ENCODE measurements around the gene HNRNPF. TPM values are rescaled to one million over a fixed set of nuclear protein-coding genes. Genes with fewer than 3 reads are reported as not detected.

Gene HNRNPF
- polyA plus RNA-seq, 1 donor = 251 TPM

GRCh38 chr10:43351301-43351700 lies 57.7 kb downstream of the HNRNPF start:
- Histone ChIP-seq H3K36me3 (ENCODE audit: control insufficient read depth, insufficient read depth, low read length) (no peaks in the 10 kb centered on the region), H3K4me1 (ENCODE audit: control insufficient read depth, insufficient read depth, low read length) (peaks cover 6% of the 10 kb centered on the region), H3K4me3 (ENCODE audit: low read length) (no peak overlapping the region), H3K9me3 (ENCODE audit: control insufficient read depth, low read depth, low read length) (peaks cover 4% of the 10 kb centered on the region), H3K27me3 (ENCODE audit: control insufficient read depth, insufficient read depth, low read length) (peaks cover 9% of the 10 kb centered on the region), H3K27ac (ENCODE audit: low read length) (no peak overlapping the region)
- DNase-seq = no peak
- WGBS (ENCODE audit: insufficient coverage, low lambda C conversion rate) = no CpG with 5 or more reads among the region's 14 CpGs

GRCh38 chr10:43350686-43351085 lies 58.3 kb downstream of the HNRNPF start:
- H3K27me3 ChIP-seq (ENCODE audit: control insufficient read depth, insufficient read depth, low read length) = peaks cover 9% of the 10 kb centered on the region
- H3K4me1 ChIP-seq (ENCODE audit: control insufficient read depth, insufficient read depth, low read length) = peaks cover 6% of the 10 kb centered on the region
- H3K36me3 ChIP-seq (ENCODE audit: control insufficient read depth, insufficient read depth, low read length) = no peaks in the 10 kb centered on the region
- no peak overlapping the region for H3K4me3 ChIP-seq (ENCODE audit: low read length)
- no peak for DNase-seq
- WGBS (ENCODE audit: insufficient coverage, low lambda C conversion rate) = no CpG with 5 or more reads among the region's 34 CpGs
- peaks cover 4% of the 10 kb centered on the region for H3K9me3 ChIP-seq (ENCODE audit: control insufficient read depth, low read depth, low read length)
- H3K27ac ChIP-seq (ENCODE audit: low read length) = no peak overlapping the region

- no CpG with 5 or more reads among the region's 7 CpGs for WGBS (ENCODE audit: insufficient coverage, low lambda C conversion rate)
- Histone ChIP-seq H3K27ac (ENCODE audit: low read length) (no peak overlapping the region), H3K9me3 (ENCODE audit: control insufficient read depth, low read depth, low read length) (peaks cover 4% of the 10 kb centered on the region), H3K4me1 (ENCODE audit: control insufficient read depth, insufficient read depth, low read length) (peaks cover 6% of the 10 kb centered on the region), H3K36me3 (ENCODE audit: control insufficient read depth, insufficient read depth, low read length) (no peaks in the 10 kb centered on the region), H3K27me3 (ENCODE audit: control insufficient read depth, insufficient read depth, low read length) (peaks cover 9% of the 10 kb centered on the region), H3K4me3 (ENCODE audit: low read length) (no peak overlapping the region)
- DNase-seq = peak in 1 of 2 donors; percentile 41
Measured at GRCh38 chr10:43350156-43350555, 58.8 kb downstream of the HNRNPF start.

GRCh38 chr10:43348511-43349312 lies 60.3 kb downstream of the HNRNPF start:
- Histone ChIP-seq H3K4me3 (ENCODE audit: low read length) (no peak overlapping the region), H3K27ac (ENCODE audit: low read length) (no peak overlapping the region), H3K36me3 (ENCODE audit: control insufficient read depth, insufficient read depth, low read length) (no peaks in the 10 kb centered on the region), H3K4me1 (ENCODE audit: control insufficient read depth, insufficient read depth, low read length) (peaks cover 2% of the 10 kb centered on the region), H3K9me3 (ENCODE audit: control insufficient read depth, low read depth, low read length) (peaks cover 4% of the 10 kb centered on the region), H3K27me3 (ENCODE audit: control insufficient read depth, insufficient read depth, low read length) (peaks cover 9% of the 10 kb centered on the region)
- WGBS (ENCODE audit: insufficient coverage, low lambda C conversion rate) = no CpG with 5 or more reads among the region's 13 CpGs
- peak; percentile 77 to 80 for DNase-seq

- WGBS (ENCODE audit: insufficient coverage, low lambda C conversion rate) = 100% methylated on average over 1 of the region's 4 CpGs
- peaks cover 2% of the 10 kb centered on the region for H3K4me1 ChIP-seq (ENCODE audit: control insufficient read depth, insufficient read depth, low read length)
- H3K27ac ChIP-seq (ENCODE audit: low read length) = no peak overlapping the region
- peaks cover 4% of the 10 kb centered on the region for H3K9me3 ChIP-seq (ENCODE audit: control insufficient read depth, low read depth, low read length)
- no peak for DNase-seq
- no peak overlapping the region for H3K4me3 ChIP-seq (ENCODE audit: low read length)
- peaks cover 9% of the 10 kb centered on the region for H3K27me3 ChIP-seq (ENCODE audit: control insufficient read depth, insufficient read depth, low read length)
- H3K36me3 ChIP-seq (ENCODE audit: control insufficient read depth, insufficient read depth, low read length) = no peaks in the 10 kb centered on the region
Measured at GRCh38 chr10:43347997-43348396, 61.0 kb downstream of the HNRNPF start.

GRCh38 chr10:43344051-43344450 lies 64.9 kb downstream of the HNRNPF start:
- no CpG with 5 or more reads among the region's 8 CpGs for WGBS (ENCODE audit: insufficient coverage, low lambda C conversion rate)

GRCh38 chr10:43343126-43343525 lies 65.9 kb downstream of the HNRNPF start:
- Histone ChIP-seq H3K36me3 (ENCODE audit: control insufficient read depth, insufficient read depth, low read length) (no peaks in the 10 kb centered on the region), H3K9me3 (ENCODE audit: control insufficient read depth, low read depth, low read length) (peaks cover 4% of the 10 kb centered on the region), H3K4me3 (ENCODE audit: low read length) (no peak overlapping the region), H3K27ac (ENCODE audit: low read length) (no peak overlapping the region), H3K27me3 (ENCODE audit: control insufficient read depth, insufficient read depth, low read length) (no peaks in the 10 kb centered on the region), H3K4me1 (ENCODE audit: control insufficient read depth, insufficient read depth, low read length) (no peaks in the 10 kb centered on the region)
- no peak for DNase-seq
- no CpG with 5 or more reads among the region's 15 CpGs for WGBS (ENCODE audit: insufficient coverage, low lambda C conversion rate)

More at GRCh38 chr10:43344051-43344450, 64.9 kb downstream of the HNRNPF start:
- H3K4me1 ChIP-seq (ENCODE audit: control insufficient read depth, insufficient read depth, low read length) = no peaks in the 10 kb centered on the region
- no peak for DNase-seq
- H3K4me3 ChIP-seq (ENCODE audit: low read length) = no peak overlapping the region
- no peaks in the 10 kb centered on the region for H3K27me3 ChIP-seq (ENCODE audit: control insufficient read depth, insufficient read depth, low read length)
- H3K9me3 ChIP-seq (ENCODE audit: control insufficient read depth, low read depth, low read length) = peaks cover 4% of the 10 kb centered on the region
- H3K36me3 ChIP-seq (ENCODE audit: control insufficient read depth, insufficient read depth, low read length) = no peaks in the 10 kb centered on the region
- no peak overlapping the region for H3K27ac ChIP-seq (ENCODE audit: low read length)

GRCh38 chr10:43342279-43343125 lies 66.5 kb downstream of the HNRNPF start:
- H3K36me3 ChIP-seq (ENCODE audit: control insufficient read depth, insufficient read depth, low read length) = no peaks in the 10 kb centered on the region
- no CpG with 5 or more reads among the region's 49 CpGs for WGBS (ENCODE audit: insufficient coverage, low lambda C conversion rate)
- no peaks in the 10 kb centered on the region for H3K27me3 ChIP-seq (ENCODE audit: control insufficient read depth, insufficient read depth, low read length)
- H3K4me1 ChIP-seq (ENCODE audit: control insufficient read depth, insufficient read depth, low read length) = no peaks in the 10 kb centered on the region
- H3K4me3 ChIP-seq (ENCODE audit: low read length) = no peak overlapping the region
- H3K9me3 ChIP-seq (ENCODE audit: control insufficient read depth, low read depth, low read length) = peaks cover 4% of the 10 kb centered on the region
- no peak for DNase-seq
- no peak overlapping the region for H3K27ac ChIP-seq (ENCODE audit: low read length)

GRCh38 chr10:43341450-43341849 lies 67.5 kb downstream of the HNRNPF start:
- Histone ChIP-seq H3K4me1 (ENCODE audit: control insufficient read depth, insufficient read depth, low read length) (peaks cover 6% of the 10 kb centered on the region), H3K27me3 (ENCODE audit: control insufficient read depth, insufficient read depth, low read length) (no peaks in the 10 kb centered on the region), H3K36me3 (ENCODE audit: control insufficient read depth, insufficient read depth, low read length) (no peaks in the 10 kb centered on the region), H3K4me3 (ENCODE audit: low read length) (no peak overlapping the region), H3K9me3 (ENCODE audit: control insufficient read depth, low read depth, low read length) (peaks cover 4% of the 10 kb centered on the region), H3K27ac (ENCODE audit: low read length) (no peak overlapping the region)
- no peak for DNase-seq
- WGBS (ENCODE audit: insufficient coverage, low lambda C conversion rate) = 75% methylated on average over 1 of the region's 7 CpGs

GRCh38 chr10:43340619-43341018 lies 68.4 kb downstream of the HNRNPF start:
- DNase-seq = no peak
- no peaks in the 10 kb centered on the region for H3K27me3 ChIP-seq (ENCODE audit: control insufficient read depth, insufficient read depth, low read length)
- peaks cover 9% of the 10 kb centered on the region for H3K4me1 ChIP-seq (ENCODE audit: control insufficient read depth, insufficient read depth, low read length)
- no peak overlapping the region for H3K4me3 ChIP-seq (ENCODE audit: low read length)
- H3K9me3 ChIP-seq (ENCODE audit: control insufficient read depth, low read depth, low read length) = peaks cover 4% of the 10 kb centered on the region
- H3K27ac ChIP-seq (ENCODE audit: low read length) = no peak overlapping the region
- no CpG with 5 or more reads among the region's 9 CpGs for WGBS (ENCODE audit: insufficient coverage, low lambda C conversion rate)
- no peaks in the 10 kb centered on the region for H3K36me3 ChIP-seq (ENCODE audit: control insufficient read depth, insufficient read depth, low read length)

Measured in large intestine (tissue), 3 donors.